Measurements from ENCODE around the gene CT47A1.
"Not testable (repeated sequence)": the region's sequence is repeated elsewhere in the genome, so short reads cannot be mapped to it uniquely, and the experiment has no call there.

CT47A1 gene

GRCh38 chrX:120985660-120986059 lies at the start of gene CT47A1:
Gene CT47A1, minus strand, starts transcription at chrX:120985760. Its CDS starts 231 bp downstream, at chrX:120985529.
- DNase-seq (ENCODE audit: low spot score) = not testable (repeated sequence)

- DNase-seq (ENCODE audit: low spot score) = no peak
Observed at GRCh38 chrX:121032531-121032930, 47.0 kb upstream of the CT47A1 start.

GRCh38 chrX:121030083-121030482 lies 44.5 kb upstream of the CT47A1 start:
- DNase-seq (ENCODE audit: low spot score) = no peak

- DNase-seq (ENCODE audit: low spot score) = no peak
Observed at GRCh38 chrX:121028419-121028818, 42.9 kb upstream of the CT47A1 start.

GRCh38 chrX:121014826-121015225 lies 29.3 kb upstream of the CT47A1 start:
- DNase-seq (ENCODE audit: low spot score) = no peak

GRCh38 chrX:121013897-121014455 lies 28.4 kb upstream of the CT47A1 start:
- DNase-seq (ENCODE audit: low spot score) = no peak

- DNase-seq (ENCODE audit: low spot score) = no peak
Observed at GRCh38 chrX:121011254-121011653, 25.7 kb upstream of the CT47A1 start.

GRCh38 chrX:121010218-121010617 lies 24.7 kb upstream of the CT47A1 start:
- no peak for DNase-seq (ENCODE audit: low spot score)

GRCh38 chrX:121009764-121010163 lies 24.2 kb upstream of the CT47A1 start:
- DNase-seq (ENCODE audit: low spot score) = no peak

- no peak for DNase-seq (ENCODE audit: low spot score)
Observed at GRCh38 chrX:121008920-121009319, 23.4 kb upstream of the CT47A1 start.

- no peak for DNase-seq (ENCODE audit: low spot score)
Observed at GRCh38 chrX:121000589-121000988, 15.0 kb upstream of the CT47A1 start.

- DNase-seq (ENCODE audit: low spot score) = no peak
Observed at GRCh38 chrX:120999413-120999812, 13.9 kb upstream of the CT47A1 start.

GRCh38 chrX:120956500-120956899 lies 29.1 kb downstream of the CT47A1 start, which contains the start of gene CT47A7:
Gene CT47A7, minus strand, starts transcription at chrX:120956600. Its CDS starts 255 bp downstream, at chrX:120956345.
- DNase-seq (ENCODE audit: low spot score) = not testable (repeated sequence)

Data from AG08396 (cell line).